HepG2 (cell line): Measurements from ENCODE around the gene TXNDC9.

Experiments
- ARNT ChIP-seq: fragments of 450-650 bp; IDR thresholded peaks from 2 replicates; pipeline ENCODE4 v1.6.1; 2017
- NR2F1 ChIP-seq, 2 experiments: fragments of 450-650 bp in 1 of 2; formaldehyde crosslinking in 1 of 2; IDR thresholded peaks; 2 replicates each; pipeline versions ENCODE4 v1.5.0 to v1.6.1; 2016 to 2020; ENCODE audit warnings: mild to moderate bottlenecking in 1 of 2, missing compliant biosample characterization in 1 of 2, missing genetic modification reagents in 1 of 2, moderate library complexity in 1 of 2
- TF ChIP-seq, protein P1 (sequence below): sonication (generic); formaldehyde crosslinking; IDR thresholded peaks from 2 replicates; pipeline ENCODE4 v1.5.0; 2020; ENCODE audit warnings: mild to moderate bottlenecking, missing genetic modification reagents, moderate library complexity
- TF ChIP-seq, protein P2 (sequence below): sonication (generic); formaldehyde crosslinking; IDR thresholded peaks from 2 replicates; pipeline ENCODE4 v1.4.0; 2020; ENCODE audit warnings: missing genetic modification reagents

DNA sequence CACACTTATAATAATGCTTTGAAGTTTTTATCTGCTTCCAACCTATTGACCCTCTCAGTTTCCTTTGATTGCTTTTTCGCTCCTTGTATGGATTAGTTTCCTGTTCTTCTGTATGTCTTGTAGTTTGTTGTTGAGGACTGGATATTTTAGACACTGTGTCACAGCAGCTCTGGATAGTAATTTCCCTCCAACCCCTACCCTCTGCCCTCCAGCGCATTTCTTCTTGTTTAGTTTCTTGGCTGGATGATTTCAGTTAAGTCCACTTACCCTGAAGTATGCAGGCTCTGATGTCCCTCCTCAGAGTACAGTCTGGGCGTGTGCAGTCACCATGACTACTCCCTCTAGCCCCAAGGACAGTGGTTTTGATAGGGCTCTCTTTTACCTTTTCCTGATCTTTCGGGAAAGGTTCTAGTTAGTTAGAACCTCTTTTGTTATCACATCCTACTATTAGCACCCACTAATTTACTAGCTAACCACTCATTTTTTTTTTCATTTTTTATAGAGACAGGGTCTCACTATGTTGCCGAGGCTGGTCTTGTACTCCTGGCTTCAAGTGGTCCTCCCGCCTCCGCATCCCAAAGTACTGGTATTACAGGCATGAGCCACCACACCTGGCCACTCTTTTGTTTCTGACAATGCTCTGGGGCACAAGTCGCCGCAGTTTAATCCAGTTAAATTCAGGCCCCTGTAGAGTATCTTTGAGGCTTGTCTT is 18.8 kb downstream of the TXNDC9 start:
- TF ChIP-seq ARNT (no peak), NR2F1 (CRISPR knock-in tag; IDR thresholded peaks at IDR 0.05) (no peak)
- TF ChIP-seq, protein P1, sequence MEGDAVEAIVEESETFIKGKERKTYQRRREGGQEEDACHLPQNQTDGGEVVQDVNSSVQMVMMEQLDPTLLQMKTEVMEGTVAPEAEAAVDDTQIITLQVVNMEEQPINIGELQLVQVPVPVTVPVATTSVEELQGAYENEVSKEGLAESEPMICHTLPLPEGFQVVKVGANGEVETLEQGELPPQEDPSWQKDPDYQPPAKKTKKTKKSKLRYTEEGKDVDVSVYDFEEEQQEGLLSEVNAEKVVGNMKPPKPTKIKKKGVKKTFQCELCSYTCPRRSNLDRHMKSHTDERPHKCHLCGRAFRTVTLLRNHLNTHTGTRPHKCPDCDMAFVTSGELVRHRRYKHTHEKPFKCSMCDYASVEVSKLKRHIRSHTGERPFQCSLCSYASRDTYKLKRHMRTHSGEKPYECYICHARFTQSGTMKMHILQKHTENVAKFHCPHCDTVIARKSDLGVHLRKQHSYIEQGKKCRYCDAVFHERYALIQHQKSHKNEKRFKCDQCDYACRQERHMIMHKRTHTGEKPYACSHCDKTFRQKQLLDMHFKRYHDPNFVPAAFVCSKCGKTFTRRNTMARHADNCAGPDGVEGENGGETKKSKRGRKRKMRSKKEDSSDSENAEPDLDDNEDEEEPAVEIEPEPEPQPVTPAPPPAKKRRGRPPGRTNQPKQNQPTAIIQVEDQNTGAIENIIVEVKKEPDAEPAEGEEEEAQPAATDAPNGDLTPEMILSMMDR (CRISPR knock-in tag): no peak
- TF ChIP-seq, protein P2, sequence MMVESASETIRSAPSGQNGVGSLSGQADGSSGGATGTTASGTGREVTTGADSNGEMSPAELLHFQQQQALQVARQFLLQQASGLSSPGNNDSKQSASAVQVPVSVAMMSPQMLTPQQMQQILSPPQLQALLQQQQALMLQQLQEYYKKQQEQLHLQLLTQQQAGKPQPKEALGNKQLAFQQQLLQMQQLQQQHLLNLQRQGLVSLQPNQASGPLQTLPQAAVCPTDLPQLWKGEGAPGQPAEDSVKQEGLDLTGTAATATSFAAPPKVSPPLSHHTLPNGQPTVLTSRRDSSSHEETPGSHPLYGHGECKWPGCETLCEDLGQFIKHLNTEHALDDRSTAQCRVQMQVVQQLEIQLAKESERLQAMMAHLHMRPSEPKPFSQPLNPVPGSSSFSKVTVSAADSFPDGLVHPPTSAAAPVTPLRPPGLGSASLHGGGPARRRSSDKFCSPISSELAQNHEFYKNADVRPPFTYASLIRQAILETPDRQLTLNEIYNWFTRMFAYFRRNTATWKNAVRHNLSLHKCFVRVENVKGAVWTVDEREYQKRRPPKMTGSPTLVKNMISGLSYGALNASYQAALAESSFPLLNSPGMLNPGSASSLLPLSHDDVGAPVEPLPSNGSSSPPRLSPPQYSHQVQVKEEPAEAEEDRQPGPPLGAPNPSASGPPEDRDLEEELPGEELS (CRISPR knock-in tag): no peak
